Colonic mucosa (tissue), 4 donors: ENCODE measurements around the gene ATP6V1A. TPM values are rescaled to one million over a fixed set of nuclear protein-coding genes. Genes with fewer than 3 reads are reported as not detected.
A peak's percentile ranks its signal among the peaks of the same experiment; 100 is the strongest.

ENCODE experiments used
- DNase-seq: peaks from one replicate; pipeline ENCODE4 v3.0.0-alpha.2; 2020
- H3K27ac ChIP-seq: fragments of 200-600 bp; one replicate; pipeline ENCODE4 v1.8.0; 2021
- H3K27me3 ChIP-seq: fragments of 200-600 bp; one replicate; pipeline ENCODE4 v1.8.0; 2021
- H3K36me3 ChIP-seq: fragments of 200-600 bp; one replicate; pipeline ENCODE4 v1.8.0; 2021
- H3K4me1 ChIP-seq: fragments of 200-600 bp; one replicate; pipeline ENCODE4 v1.8.0; 2021; ENCODE audit warnings: mild to moderate bottlenecking
- H3K4me3 ChIP-seq: fragments of 200-600 bp; one replicate; pipeline ENCODE4 v1.8.0; 2021
- H3K9ac ChIP-seq, 2 donors: one replicate each; pipeline ENCODE4 v1.7.0; 2013; ENCODE audit warnings: control low read depth in 2 of 2, low read depth in 2 of 2, low read length in 2 of 2
- H3K9me3 ChIP-seq: fragments of 200-600 bp; one replicate; pipeline ENCODE4 v1.8.0; 2021
- intact Hi-C: fragments of 100-400 bp; cut with DNase I; formaldehyde crosslinking; loops from one replicate; pipeline ENCODE4 v1.14.1; 2022
- total RNA-seq, 2 donors: library from RNA; stranded (reverse); fragmentation: NEBNext Ultra II Directional in 1 of 2; extraction: Animal tissue kit (Norgen Biotek cat#: 25700) in 1 of 2; gene quantifications; one replicate each; pipeline ENCODE4 v1.2.1, GENCODE V29; 2021
- TF ChIP-seq, protein P1 (sequence below): fragments of 200-600 bp; IDR thresholded peaks from one replicate; pipeline ENCODE4 v1.8.0; 2022; ENCODE audit warnings: antibody characterized with exemption, mild to moderate bottlenecking
- donor health status: healthy.
- donor health status: DM: no; HTN: no; CAD: no.
- donor health status: DM: no; HTN: no; CAD: no.

Gene ATP6V1A
- total RNA-seq, 2 donors from 2014 or later: 79.1 to 93.4 TPM

DNA sequence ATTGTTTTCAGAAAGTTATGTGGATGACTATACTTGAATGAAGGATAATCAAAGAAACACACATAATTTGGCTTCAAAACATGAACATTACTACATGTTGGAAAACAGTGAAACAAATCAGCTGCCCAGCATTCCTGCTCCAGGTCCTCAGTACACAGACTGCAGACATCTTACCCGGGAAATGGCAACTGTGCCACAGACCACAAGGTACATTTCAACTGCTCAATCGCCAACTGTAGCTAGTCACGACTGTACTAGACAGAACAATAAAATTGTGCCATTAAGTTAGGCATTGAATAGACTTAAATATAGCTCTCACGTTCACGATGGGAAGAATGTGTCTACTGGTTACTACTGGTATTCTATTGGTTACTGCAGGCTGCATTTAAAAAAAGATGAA is 5.7 kb upstream of the ATP6V1A start:
- no peaks in the 10 kb centered on the region for H3K27me3 ChIP-seq
- H3K9me3 ChIP-seq: no peaks in the 10 kb centered on the region
- no peak overlapping the region for H3K27ac ChIP-seq
- H3K9ac ChIP-seq: no peak overlapping the region
- TF ChIP-seq, protein P1, sequence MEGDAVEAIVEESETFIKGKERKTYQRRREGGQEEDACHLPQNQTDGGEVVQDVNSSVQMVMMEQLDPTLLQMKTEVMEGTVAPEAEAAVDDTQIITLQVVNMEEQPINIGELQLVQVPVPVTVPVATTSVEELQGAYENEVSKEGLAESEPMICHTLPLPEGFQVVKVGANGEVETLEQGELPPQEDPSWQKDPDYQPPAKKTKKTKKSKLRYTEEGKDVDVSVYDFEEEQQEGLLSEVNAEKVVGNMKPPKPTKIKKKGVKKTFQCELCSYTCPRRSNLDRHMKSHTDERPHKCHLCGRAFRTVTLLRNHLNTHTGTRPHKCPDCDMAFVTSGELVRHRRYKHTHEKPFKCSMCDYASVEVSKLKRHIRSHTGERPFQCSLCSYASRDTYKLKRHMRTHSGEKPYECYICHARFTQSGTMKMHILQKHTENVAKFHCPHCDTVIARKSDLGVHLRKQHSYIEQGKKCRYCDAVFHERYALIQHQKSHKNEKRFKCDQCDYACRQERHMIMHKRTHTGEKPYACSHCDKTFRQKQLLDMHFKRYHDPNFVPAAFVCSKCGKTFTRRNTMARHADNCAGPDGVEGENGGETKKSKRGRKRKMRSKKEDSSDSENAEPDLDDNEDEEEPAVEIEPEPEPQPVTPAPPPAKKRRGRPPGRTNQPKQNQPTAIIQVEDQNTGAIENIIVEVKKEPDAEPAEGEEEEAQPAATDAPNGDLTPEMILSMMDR: no peak
- peaks cover 4% of the 10 kb centered on the region for H3K4me1 ChIP-seq
- intact Hi-C loops: loop anchor here (10.0 kb wide), 2 partner anchors 246 to 314 kb away; partner anchors contain the start of genes CCDC191 and QTRT2
- no peaks in the 10 kb centered on the region for H3K36me3 ChIP-seq
- DNase-seq: no peak
- no peak overlapping the region for H3K4me3 ChIP-seq

GRCh38 chr3:113741620-113742019 is 5.2 kb upstream of the ATP6V1A start:
- TF ChIP-seq, protein P1: no peak
- H3K27me3 ChIP-seq: no peaks in the 10 kb centered on the region
- H3K9me3 ChIP-seq: no peaks in the 10 kb centered on the region
- H3K9ac ChIP-seq: no peak overlapping the region
- peaks cover 4% of the 10 kb centered on the region for H3K4me1 ChIP-seq
- no peak overlapping the region for H3K27ac ChIP-seq
- H3K36me3 ChIP-seq: no peaks in the 10 kb centered on the region
- no peak for DNase-seq
- intact Hi-C loops: loop anchor here (10.0 kb wide), 2 partner anchors 247 to 313 kb away; partner anchors contain the start of genes CCDC191 and QTRT2
- no peak overlapping the region for H3K4me3 ChIP-seq

DNA sequence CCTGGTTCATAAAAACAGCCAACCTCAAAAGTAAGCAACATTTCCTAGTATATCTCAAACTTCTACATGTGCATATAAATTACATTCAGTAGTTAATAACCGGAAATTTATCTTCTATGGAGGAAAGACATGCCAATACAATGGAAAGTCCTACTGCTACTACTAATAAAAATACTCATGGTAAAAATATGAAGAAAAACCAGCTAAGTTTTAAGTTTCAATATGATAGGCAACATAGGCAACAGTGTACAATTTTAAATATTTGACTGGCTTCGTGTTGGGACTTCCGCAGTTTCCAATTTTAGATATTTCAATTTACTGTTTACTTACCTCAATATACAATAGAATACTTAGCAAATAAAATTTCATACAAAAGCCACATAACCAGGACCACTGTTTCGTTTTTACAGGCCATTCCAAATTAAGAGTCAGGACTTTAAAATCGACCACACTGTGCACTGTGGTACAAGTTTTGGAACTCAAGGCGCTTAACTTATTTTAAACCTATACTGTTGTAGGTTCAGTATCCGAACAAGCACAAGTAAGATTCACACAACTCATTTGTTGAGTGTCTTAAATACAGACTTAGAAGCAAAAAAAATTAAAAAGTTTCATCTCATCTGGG is 3.7 kb upstream of the ATP6V1A start:
- no peak for DNase-seq
- H3K36me3 ChIP-seq: no peaks in the 10 kb centered on the region
- no peak overlapping the region for H3K27ac ChIP-seq
- H3K9ac ChIP-seq: no peak overlapping the region
- intact Hi-C loops: loop anchor here (10.0 kb wide), 2 partner anchors 248 to 312 kb away; partner anchors contain the start of genes CCDC191 and QTRT2
- TF ChIP-seq, protein P1: no peak
- no peak overlapping the region for H3K4me3 ChIP-seq
- H3K9me3 ChIP-seq: no peaks in the 10 kb centered on the region
- H3K27me3 ChIP-seq: no peaks in the 10 kb centered on the region
- peaks cover 7% of the 10 kb centered on the region for H3K4me1 ChIP-seq

- TF ChIP-seq, protein P1: peak; percentile 49
- Histone ChIP-seq H3K9ac (peak overlapping the region; percentile 87 to 99), H3K27me3 (no peaks in the 10 kb centered on the region), H3K9me3 (no peaks in the 10 kb centered on the region), H3K36me3 (no peaks in the 10 kb centered on the region), H3K4me1 (peaks cover 12% of the 10 kb centered on the region), H3K4me3 (peak overlapping the region; percentile 88), H3K27ac (peak overlapping the region; percentile 98)
- peak; percentile 88 for DNase-seq
- intact Hi-C loops: loop anchor here (10.0 kb wide), 2 partner anchors 250 to 310 kb away; partner anchors contain the start of genes CCDC191 and QTRT2
These were observed 1.7 kb upstream of the ATP6V1A start for GRCh38 chr3:113744941-113745755.

- TF ChIP-seq, protein P1: no peak
- intact Hi-C loops: loop anchor here (10.0 kb wide), 2 partner anchors 251 to 309 kb away; partner anchors contain the start of genes CCDC191 and QTRT2
- Histone ChIP-seq H3K9me3 (no peaks in the 10 kb centered on the region), H3K27me3 (no peaks in the 10 kb centered on the region), H3K4me1 (peaks cover 12% of the 10 kb centered on the region), H3K9ac (peak within 1 kb of the TSS; percentile 87 to 99), H3K4me3 (peak within 1 kb of the TSS; percentile 88), H3K27ac (peak within 1 kb of the TSS; percentile 98), H3K36me3 (no peaks in the 10 kb centered on the region)
- DNase-seq: peak; percentile 94
These were observed 883 bp upstream of the ATP6V1A start, which contains the start of gene NAA50 for GRCh38 chr3:113745756-113746547. NAA50 (minus strand) TSS chr3:113746249; CDS start chr3:113745949, 300 bp downstream.
